ENCODE results near the gene NEU4.
"Not testable (repeated sequence)": the region's sequence is repeated elsewhere in the genome, so short reads cannot be mapped to it uniquely, and the experiment has no call there.

DNA sequence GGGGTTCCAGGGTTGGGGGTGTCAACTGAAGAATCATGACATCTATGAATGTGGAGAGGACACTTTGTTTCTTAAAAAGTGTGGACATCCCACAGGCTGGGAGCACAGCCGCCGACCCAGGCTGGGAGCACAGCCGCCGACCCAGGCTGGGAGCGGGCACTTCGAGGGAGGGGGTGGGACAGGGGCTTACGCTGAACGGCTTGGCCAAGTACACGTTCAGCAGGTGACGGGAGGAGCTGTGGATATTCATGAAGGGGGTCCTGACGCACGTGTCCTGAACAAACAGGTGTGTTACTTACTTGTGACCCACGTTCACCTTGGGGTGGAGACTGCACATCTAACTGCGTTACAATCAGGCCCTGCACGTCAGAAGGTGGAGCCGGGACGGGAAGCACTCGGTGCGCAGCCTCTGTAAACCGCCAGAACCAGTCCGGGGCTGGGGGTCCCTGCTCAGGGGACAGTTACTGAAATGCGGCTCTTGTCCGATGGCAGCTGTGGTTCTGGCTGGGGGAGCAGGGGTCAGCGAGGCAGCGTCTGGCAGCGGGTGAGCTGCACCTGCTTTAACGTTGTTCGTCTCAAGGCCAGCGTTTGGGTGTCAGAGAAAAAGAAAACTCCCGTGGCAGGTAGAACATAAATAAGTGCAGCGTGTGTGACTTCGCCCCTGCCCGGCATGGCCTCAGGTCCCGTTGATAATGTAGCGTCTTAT is 8.6 kb upstream of the NEU4 start:
- TF ChIP-seq, protein P1, sequence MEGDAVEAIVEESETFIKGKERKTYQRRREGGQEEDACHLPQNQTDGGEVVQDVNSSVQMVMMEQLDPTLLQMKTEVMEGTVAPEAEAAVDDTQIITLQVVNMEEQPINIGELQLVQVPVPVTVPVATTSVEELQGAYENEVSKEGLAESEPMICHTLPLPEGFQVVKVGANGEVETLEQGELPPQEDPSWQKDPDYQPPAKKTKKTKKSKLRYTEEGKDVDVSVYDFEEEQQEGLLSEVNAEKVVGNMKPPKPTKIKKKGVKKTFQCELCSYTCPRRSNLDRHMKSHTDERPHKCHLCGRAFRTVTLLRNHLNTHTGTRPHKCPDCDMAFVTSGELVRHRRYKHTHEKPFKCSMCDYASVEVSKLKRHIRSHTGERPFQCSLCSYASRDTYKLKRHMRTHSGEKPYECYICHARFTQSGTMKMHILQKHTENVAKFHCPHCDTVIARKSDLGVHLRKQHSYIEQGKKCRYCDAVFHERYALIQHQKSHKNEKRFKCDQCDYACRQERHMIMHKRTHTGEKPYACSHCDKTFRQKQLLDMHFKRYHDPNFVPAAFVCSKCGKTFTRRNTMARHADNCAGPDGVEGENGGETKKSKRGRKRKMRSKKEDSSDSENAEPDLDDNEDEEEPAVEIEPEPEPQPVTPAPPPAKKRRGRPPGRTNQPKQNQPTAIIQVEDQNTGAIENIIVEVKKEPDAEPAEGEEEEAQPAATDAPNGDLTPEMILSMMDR (IDR thresholded peaks at IDR 0.05): not testable (repeated sequence)
- not testable (repeated sequence) for TF ChIP-seq POLR2AphosphoS5 (IDR thresholded peaks at IDR 0.05; ENCODE audit: low read depth, low read length); SIN3A (IDR thresholded peaks at IDR 0.05; ENCODE audit: borderline replicate concordance, insufficient read depth, low read depth, low read length); TCF7L2 (IDR thresholded peaks at IDR 0.05; ENCODE audit: low read depth, low read length)
- TF ChIP-seq, protein P2, sequence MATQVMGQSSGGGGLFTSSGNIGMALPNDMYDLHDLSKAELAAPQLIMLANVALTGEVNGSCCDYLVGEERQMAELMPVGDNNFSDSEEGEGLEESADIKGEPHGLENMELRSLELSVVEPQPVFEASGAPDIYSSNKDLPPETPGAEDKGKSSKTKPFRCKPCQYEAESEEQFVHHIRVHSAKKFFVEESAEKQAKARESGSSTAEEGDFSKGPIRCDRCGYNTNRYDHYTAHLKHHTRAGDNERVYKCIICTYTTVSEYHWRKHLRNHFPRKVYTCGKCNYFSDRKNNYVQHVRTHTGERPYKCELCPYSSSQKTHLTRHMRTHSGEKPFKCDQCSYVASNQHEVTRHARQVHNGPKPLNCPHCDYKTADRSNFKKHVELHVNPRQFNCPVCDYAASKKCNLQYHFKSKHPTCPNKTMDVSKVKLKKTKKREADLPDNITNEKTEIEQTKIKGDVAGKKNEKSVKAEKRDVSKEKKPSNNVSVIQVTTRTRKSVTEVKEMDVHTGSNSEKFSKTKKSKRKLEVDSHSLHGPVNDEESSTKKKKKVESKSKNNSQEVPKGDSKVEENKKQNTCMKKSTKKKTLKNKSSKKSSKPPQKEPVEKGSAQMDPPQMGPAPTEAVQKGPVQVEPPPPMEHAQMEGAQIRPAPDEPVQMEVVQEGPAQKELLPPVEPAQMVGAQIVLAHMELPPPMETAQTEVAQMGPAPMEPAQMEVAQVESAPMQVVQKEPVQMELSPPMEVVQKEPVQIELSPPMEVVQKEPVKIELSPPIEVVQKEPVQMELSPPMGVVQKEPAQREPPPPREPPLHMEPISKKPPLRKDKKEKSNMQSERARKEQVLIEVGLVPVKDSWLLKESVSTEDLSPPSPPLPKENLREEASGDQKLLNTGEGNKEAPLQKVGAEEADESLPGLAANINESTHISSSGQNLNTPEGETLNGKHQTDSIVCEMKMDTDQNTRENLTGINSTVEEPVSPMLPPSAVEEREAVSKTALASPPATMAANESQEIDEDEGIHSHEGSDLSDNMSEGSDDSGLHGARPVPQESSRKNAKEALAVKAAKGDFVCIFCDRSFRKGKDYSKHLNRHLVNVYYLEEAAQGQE (IDR thresholded peaks at IDR 0.05; ENCODE audit: insufficient read depth in 1 of 2, low read depth in 2 of 2, low read length in 1 of 2): not testable (repeated sequence)

Data from Panc1 (cell line).